ENCODE measurements around the gene MRGPRD. TPM values are rescaled to one million over a fixed set of nuclear protein-coding genes. Genes with fewer than 3 reads are reported as not detected.

The MRGPRD gene
- total RNA-seq, 5 donors from 2014 or later (not counting 1 experiment from before 2014, with no cell fraction given), result not detected

DNA sequence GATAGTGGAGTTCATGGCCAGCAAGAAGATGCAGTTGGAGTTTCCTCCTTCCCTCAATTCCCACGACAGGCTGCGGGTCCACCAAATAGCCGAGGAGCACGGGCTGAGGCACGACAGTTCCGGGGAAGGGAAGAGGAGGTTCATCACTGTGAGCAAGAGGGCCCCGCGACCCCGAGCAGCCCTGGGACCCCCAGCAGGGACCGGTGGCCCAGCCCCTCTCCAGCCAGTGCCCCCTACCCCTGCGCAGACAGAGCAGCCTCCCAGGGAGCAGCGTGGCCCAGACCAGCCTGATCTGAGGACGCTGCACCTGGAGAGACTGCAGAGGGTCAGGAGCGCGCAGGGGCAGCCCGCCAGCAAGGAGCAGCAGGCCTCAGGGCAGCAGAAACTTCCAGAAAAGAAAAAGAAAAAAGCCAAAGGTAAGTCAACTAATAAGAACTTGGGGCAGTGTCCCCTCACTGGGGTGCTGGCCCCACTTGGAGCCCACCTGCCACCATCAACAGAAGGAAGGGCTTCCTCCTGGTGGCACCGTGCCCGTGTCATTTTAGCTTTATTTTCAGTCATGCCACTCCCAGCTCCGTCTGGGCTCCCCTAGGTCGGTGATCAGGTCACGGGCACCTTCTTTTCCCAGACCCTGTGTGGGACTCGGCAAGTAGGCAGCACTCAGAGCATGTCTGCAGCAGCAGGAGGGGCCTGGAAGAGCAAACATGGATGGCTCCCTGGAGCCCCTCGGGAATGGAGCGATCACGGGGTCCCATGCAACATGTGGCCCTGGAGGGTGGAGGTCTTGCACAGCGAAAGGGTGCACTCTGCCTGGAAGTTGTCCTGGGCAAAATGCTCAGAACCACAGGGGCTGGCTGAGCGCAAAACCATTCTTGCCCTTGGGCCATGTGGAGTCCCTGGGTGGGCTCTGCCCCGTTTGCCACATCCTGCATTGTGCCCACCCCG is 43.8 kb downstream of the MRGPRD start:
- WGBS (ENCODE audit: insufficient coverage), result 93% methylated on average over 23 of the region's 29 CpGs
- no peak overlapping the region for H3K4me3 Mint-ChIP-seq

DNA sequence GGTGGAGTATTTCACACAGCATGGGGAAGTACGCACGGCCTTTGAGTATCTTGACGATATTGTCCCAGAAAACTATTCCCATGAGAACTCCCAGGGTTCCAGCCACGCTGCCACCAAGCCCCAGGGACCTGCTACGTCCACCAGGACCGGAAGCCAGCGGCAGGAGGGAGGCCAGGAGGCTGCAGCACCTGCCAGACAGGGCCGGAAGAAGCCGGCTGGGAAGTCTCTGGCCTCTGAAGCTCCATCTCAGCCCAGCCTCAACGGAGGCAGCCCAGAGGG is 44.5 kb downstream of the MRGPRD start:
- no peak overlapping the region for H3K4me3 Mint-ChIP-seq
- H3K27ac Mint-ChIP-seq, result no peak overlapping the region
- WGBS (ENCODE audit: insufficient coverage), result 88% methylated on average over 9 of the region's 10 CpGs
- H3K36me3 ChIP-seq (ENCODE audit: control insufficient read depth in 2 of 2, extremely low read depth in 1 of 2, insufficient read depth in 1 of 2, low read length in 1 of 2), result peaks cover 18 to 74% of the 10 kb centered on the region in 2 donors
- no peaks in the 10 kb centered on the region for H3K27me3 ChIP-seq (replicated peaks in 1 of 2; ENCODE audit: control insufficient read depth in 2 of 2, extremely low read depth in 1 of 2, insufficient read depth in 2 of 2, low read length in 1 of 2)
- POLR2A ChIA-PET, result no interaction called here
- CTCF ChIA-PET, result no interaction called here
- H3K27ac ChIP-seq (ENCODE audit: low read length), result no peak overlapping the region
- no peaks in the 10 kb centered on the region for H3K4me1 ChIP-seq (ENCODE audit: control insufficient read depth in 1 of 2, extremely low read depth in 1 of 2, insufficient read depth in 2 of 2, low read length in 2 of 2)
- H3K4me1 Mint-ChIP-seq, result no peaks in the 10 kb centered on the region
- H3K9me3 ChIP-seq, result no peaks in the 10 kb centered on the region
- H3K4me3 ChIP-seq (ENCODE audit: control insufficient read depth in 1 of 2, extremely low read depth in 1 of 2, low read length in 1 of 2), result no peak overlapping the region
- ATAC-seq (replicated peaks in 1 of 4), result no peak
- no peak for DNase-seq
- peaks cover 28% of the 10 kb centered on the region for H3K36me3 Mint-ChIP-seq
- H3K27me3 Mint-ChIP-seq, result no peaks in the 10 kb centered on the region
- H3K9me3 Mint-ChIP-seq, result no peaks in the 10 kb centered on the region

More for the DNA sequence above, 43.8 kb downstream of the MRGPRD start:
- POLR2A ChIA-PET, result no interaction called here
- Mint-ChIP-seq H3K36me3 (peaks cover 23% of the 10 kb centered on the region), H3K4me1 (no peaks in the 10 kb centered on the region), H3K9me3 (no peaks in the 10 kb centered on the region), H3K27me3 (no peaks in the 10 kb centered on the region), H3K27ac (no peak overlapping the region)
- no peaks in the 10 kb centered on the region for H3K9me3 ChIP-seq
- H3K4me1 ChIP-seq (ENCODE audit: control insufficient read depth in 1 of 2, extremely low read depth in 1 of 2, insufficient read depth in 2 of 2, low read length in 2 of 2), result no peaks in the 10 kb centered on the region
- H3K27ac ChIP-seq (ENCODE audit: low read length), result no peak overlapping the region
- peaks cover 18 to 70% of the 10 kb centered on the region in 2 donors for H3K36me3 ChIP-seq (ENCODE audit: control insufficient read depth in 2 of 2, extremely low read depth in 1 of 2, insufficient read depth in 1 of 2, low read length in 1 of 2)
- no peak overlapping the region for H3K4me3 ChIP-seq (ENCODE audit: control insufficient read depth in 1 of 2, extremely low read depth in 1 of 2, low read length in 1 of 2)
- ATAC-seq (replicated peaks in 1 of 4), result no peak
- CTCF ChIA-PET, result no interaction called here
- H3K27me3 ChIP-seq (replicated peaks in 1 of 2; ENCODE audit: control insufficient read depth in 2 of 2, extremely low read depth in 1 of 2, insufficient read depth in 2 of 2, low read length in 1 of 2), result no peaks in the 10 kb centered on the region
- DNase-seq, result no peak

DNA sequence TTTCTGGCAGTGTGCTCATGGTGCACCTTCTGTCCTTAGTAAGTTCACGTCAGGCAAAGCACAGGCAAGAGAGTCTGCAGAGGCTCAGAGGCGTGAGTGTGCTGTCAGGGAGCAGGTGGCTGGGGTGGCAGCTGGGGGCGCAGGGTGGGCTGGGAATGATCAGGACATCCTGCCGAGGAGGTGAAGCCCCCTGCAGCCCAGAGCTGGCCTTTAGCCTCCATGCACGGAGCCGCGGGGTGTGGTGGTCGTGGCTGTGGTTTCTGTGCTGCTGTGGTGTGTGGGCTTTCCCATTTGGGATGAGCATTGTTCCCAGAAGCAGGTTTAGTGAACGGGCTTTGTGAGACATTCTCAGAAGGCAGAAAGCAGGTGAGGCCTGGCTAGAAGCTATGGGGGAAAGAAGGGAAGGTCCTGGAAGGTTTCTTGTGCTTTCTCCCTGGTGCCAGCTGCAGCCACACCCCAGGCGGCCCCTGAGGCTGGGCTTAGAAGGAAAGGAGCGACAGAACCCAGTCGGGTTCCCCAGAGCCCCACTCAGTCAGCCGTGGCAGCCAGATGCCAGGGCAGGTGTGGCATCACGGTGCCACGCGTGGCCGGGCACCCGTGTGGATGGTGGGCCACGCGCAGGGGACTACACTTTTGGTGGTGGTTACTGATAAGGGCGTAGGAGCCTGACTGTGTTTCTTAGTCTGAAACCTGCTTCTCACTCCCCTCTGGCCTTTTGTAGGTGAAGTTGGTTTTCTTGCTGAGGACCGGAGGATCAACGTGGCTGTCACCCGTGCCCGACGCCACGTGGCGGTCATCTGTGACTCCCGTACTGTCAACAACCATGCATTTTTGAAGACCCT is 45.0 kb downstream of the MRGPRD start:
- ChIA-PET CTCF (no interaction called here), POLR2A (no interaction called here)
- WGBS (ENCODE audit: insufficient coverage), result 97% methylated on average over 22 of the region's 29 CpGs
- H3K4me1 ChIP-seq (ENCODE audit: control insufficient read depth in 1 of 2, extremely low read depth in 1 of 2, insufficient read depth in 2 of 2, low read length in 2 of 2), result no peaks in the 10 kb centered on the region
- Mint-ChIP-seq H3K36me3 (peaks cover 27% of the 10 kb centered on the region), H3K4me1 (no peaks in the 10 kb centered on the region), H3K27ac (no peak overlapping the region), H3K4me3 (no peak overlapping the region), H3K27me3 (no peaks in the 10 kb centered on the region), H3K9me3 (no peaks in the 10 kb centered on the region)
- ATAC-seq (replicated peaks in 1 of 4) (no peak), DNase-seq (no peak)
- H3K36me3 ChIP-seq (ENCODE audit: control insufficient read depth in 2 of 2, extremely low read depth in 1 of 2, insufficient read depth in 1 of 2, low read length in 1 of 2), result peaks cover 18 to 75% of the 10 kb centered on the region in 2 donors
- H3K9me3 ChIP-seq, result no peaks in the 10 kb centered on the region
- H3K27ac ChIP-seq (ENCODE audit: low read length), result no peak overlapping the region
- no peak overlapping the region for H3K4me3 ChIP-seq (ENCODE audit: control insufficient read depth in 1 of 2, extremely low read depth in 1 of 2, low read length in 1 of 2)
- no peaks in the 10 kb centered on the region for H3K27me3 ChIP-seq (replicated peaks in 1 of 2; ENCODE audit: control insufficient read depth in 2 of 2, extremely low read depth in 1 of 2, insufficient read depth in 2 of 2, low read length in 1 of 2)

DNA sequence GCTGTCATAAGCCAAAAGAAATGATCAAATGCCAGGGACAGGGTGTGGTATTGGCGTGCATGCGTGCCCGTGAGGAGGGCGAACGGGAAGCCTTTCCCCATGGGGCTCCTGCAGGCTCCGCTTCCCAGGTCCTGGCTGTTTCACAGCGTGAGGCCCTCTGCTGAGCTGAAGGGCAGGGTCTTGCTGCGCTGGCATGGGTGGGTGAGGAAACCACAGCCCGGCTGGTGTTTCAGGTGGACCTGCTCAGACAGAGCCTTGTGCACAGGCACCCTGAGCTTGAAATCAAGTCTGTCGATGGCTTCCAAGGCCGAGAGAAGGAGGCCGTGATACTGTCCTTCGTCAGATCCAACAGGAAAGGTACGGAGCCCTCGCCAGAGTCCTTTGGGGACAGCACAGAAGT is 45.7 kb downstream of the MRGPRD start:
- Histone ChIP-seq H3K4me3 (ENCODE audit: control insufficient read depth in 1 of 2, extremely low read depth in 1 of 2, low read length in 1 of 2) (no peak overlapping the region), H3K27ac (ENCODE audit: low read length) (no peak overlapping the region), H3K36me3 (ENCODE audit: control insufficient read depth in 2 of 2, extremely low read depth in 1 of 2, insufficient read depth in 1 of 2, low read length in 1 of 2) (peaks cover 23 to 79% of the 10 kb centered on the region in 2 donors), H3K27me3 (replicated peaks in 1 of 2; ENCODE audit: control insufficient read depth in 2 of 2, extremely low read depth in 1 of 2, insufficient read depth in 2 of 2, low read length in 1 of 2) (no peaks in the 10 kb centered on the region), H3K4me1 (ENCODE audit: control insufficient read depth in 1 of 2, extremely low read depth in 1 of 2, insufficient read depth in 2 of 2, low read length in 2 of 2) (no peaks in the 10 kb centered on the region), H3K9me3 (no peaks in the 10 kb centered on the region)
- Mint-ChIP-seq H3K36me3 (peaks cover 31% of the 10 kb centered on the region), H3K9me3 (no peaks in the 10 kb centered on the region), H3K27me3 (no peaks in the 10 kb centered on the region), H3K4me1 (no peaks in the 10 kb centered on the region), H3K27ac (no peak overlapping the region), H3K4me3 (no peak overlapping the region)
- 95% methylated on average over 15 of the region's 15 CpGs for WGBS (ENCODE audit: insufficient coverage)
- no peak for ATAC-seq (replicated peaks in 1 of 4)
- POLR2A ChIA-PET, result no interaction called here
- DNase-seq, result no peak
- CTCF ChIA-PET, result no interaction called here

GRCh38 chr11:68934666-68935065 is 46.1 kb downstream of the MRGPRD start:
- H3K4me1 Mint-ChIP-seq, result no peaks in the 10 kb centered on the region
- H3K4me3 ChIP-seq (ENCODE audit: control insufficient read depth in 1 of 2, extremely low read depth in 1 of 2, low read length in 1 of 2), result no peak overlapping the region
- no peak for DNase-seq
- H3K27me3 Mint-ChIP-seq, result no peaks in the 10 kb centered on the region
- ATAC-seq (replicated peaks in 1 of 4), result no peak
- H3K27ac Mint-ChIP-seq, result no peak overlapping the region
- no peaks in the 10 kb centered on the region for H3K9me3 ChIP-seq
- no peaks in the 10 kb centered on the region for H3K27me3 ChIP-seq (replicated peaks in 1 of 2; ENCODE audit: control insufficient read depth in 2 of 2, extremely low read depth in 1 of 2, insufficient read depth in 2 of 2, low read length in 1 of 2)
- peaks cover 23 to 79% of the 10 kb centered on the region in 2 donors for H3K36me3 ChIP-seq (ENCODE audit: control insufficient read depth in 2 of 2, extremely low read depth in 1 of 2, insufficient read depth in 1 of 2, low read length in 1 of 2)
- POLR2A ChIA-PET, result no interaction called here
- H3K27ac ChIP-seq (ENCODE audit: low read length), result no peak overlapping the region
- peaks cover 35% of the 10 kb centered on the region for H3K36me3 Mint-ChIP-seq
- CTCF ChIA-PET, result no interaction called here
- 96% methylated on average over 13 of the region's 13 CpGs for WGBS (ENCODE audit: insufficient coverage)
- H3K4me3 Mint-ChIP-seq, result no peak overlapping the region
- no peaks in the 10 kb centered on the region for H3K9me3 Mint-ChIP-seq
- no peaks in the 10 kb centered on the region for H3K4me1 ChIP-seq (ENCODE audit: control insufficient read depth in 1 of 2, extremely low read depth in 1 of 2, insufficient read depth in 2 of 2, low read length in 2 of 2)

DNA sequence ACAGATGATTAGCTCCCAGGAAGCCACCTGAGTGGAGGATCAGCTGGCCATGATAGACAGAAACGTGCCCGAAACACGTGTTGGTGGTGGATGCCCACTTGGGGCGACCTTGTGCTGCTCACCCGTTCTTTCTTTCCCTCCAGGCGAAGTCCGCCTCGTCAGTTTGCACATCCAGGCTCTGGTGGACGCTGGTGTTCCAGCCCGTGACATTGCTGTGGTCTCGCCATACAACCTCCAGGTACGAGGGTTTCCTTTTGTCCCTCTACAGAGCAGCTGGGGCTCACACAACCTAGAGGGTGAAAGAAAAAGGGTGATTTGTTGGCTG is 46.5 kb downstream of the MRGPRD start:
- Histone ChIP-seq H3K4me1 (ENCODE audit: control insufficient read depth in 1 of 2, extremely low read depth in 1 of 2, insufficient read depth in 2 of 2, low read length in 2 of 2) (no peaks in the 10 kb centered on the region), H3K9me3 (no peaks in the 10 kb centered on the region), H3K27me3 (replicated peaks in 1 of 2; ENCODE audit: control insufficient read depth in 2 of 2, extremely low read depth in 1 of 2, insufficient read depth in 2 of 2, low read length in 1 of 2) (no peaks in the 10 kb centered on the region), H3K27ac (ENCODE audit: low read length) (no peak overlapping the region), H3K36me3 (ENCODE audit: control insufficient read depth in 2 of 2, extremely low read depth in 1 of 2, insufficient read depth in 1 of 2, low read length in 1 of 2) (peaks cover 21 to 79% of the 10 kb centered on the region in 2 donors), H3K4me3 (ENCODE audit: control insufficient read depth in 1 of 2, extremely low read depth in 1 of 2, low read length in 1 of 2) (no peak overlapping the region)
- Mint-ChIP-seq H3K9me3 (no peaks in the 10 kb centered on the region), H3K27me3 (no peaks in the 10 kb centered on the region), H3K4me1 (no peaks in the 10 kb centered on the region), H3K36me3 (peaks cover 37% of the 10 kb centered on the region), H3K27ac (no peak overlapping the region), H3K4me3 (no peak overlapping the region)
- 96% methylated on average over 11 of the region's 12 CpGs for WGBS (ENCODE audit: insufficient coverage)
- ChIA-PET POLR2A (no interaction called here), CTCF (no interaction called here)
- no peak for ATAC-seq (replicated peaks in 1 of 4)
- DNase-seq, result no peak
